OCI-LY1 (cell line): ENCODE results near the gene ETV6.

Experiments used
- CTCF ChIP-seq: fragments of 200-600 bp; sonication (generic), shearing (Covaris generic); IDR thresholded peaks from 2 replicates; pipeline ENCODE4 v1.5.1; 2017; ENCODE audit warnings: mild to moderate bottlenecking, antibody characterized with exemption, low read length, moderate library complexity, mixed read lengths
- EZH2 ChIP-seq: fragments of 200-600 bp; sonication (generic), shearing (Covaris generic); IDR thresholded peaks from 2 replicates; pipeline ENCODE4 v1.8.0; 2017; ENCODE audit warnings: borderline replicate concordance, mixed run types, mild to moderate bottlenecking, antibody characterized with exemption, low read length, moderate library complexity, mixed read lengths

GRCh38 chr12:11814374-11814773 lies 164.9 kb downstream of the ETV6 start:
- TF ChIP-seq CTCF (no peak), EZH2 (no peak)
